Stimulated activated CD8-positive, alpha-beta memory T cell treated with anti-CD3 and anti-CD28 coated beads, Interleukin-7, amount 100 ng/mL, for 1 hour (primary cell): ENCODE measurements around the gene GIPC3.
A peak's percentile ranks its signal among the peaks of the same experiment; 100 is the strongest.

Experiments used
- DNase-seq, 2 donors: peaks; one replicate each; pipeline ENCODE4 v3.0.0-alpha.2; 2020; ENCODE audit warnings: low read depth in 2 of 2

Gene GIPC3

DNA sequence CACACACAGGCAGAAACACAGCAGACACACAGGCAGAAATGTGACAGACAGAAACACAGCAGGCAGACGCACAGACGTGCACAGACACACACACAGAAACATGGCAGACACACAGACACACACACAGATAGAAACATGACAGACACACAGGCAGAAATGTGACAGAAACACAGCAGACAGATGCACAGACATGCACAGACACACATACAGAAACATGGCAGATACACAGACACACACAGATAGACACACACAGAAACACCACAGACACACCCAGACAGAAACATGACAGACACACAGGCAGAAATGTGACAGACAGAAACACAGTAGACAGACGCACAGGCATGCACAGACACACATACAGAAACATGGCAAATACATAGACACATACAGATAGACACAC, 20.1 kb downstream of the GIPC3 start:
- DNase-seq, result no peak

GRCh38 chr19:3605770-3606169, 20.5 kb downstream of the GIPC3 start:
- DNase-seq, result no peak

DNA sequence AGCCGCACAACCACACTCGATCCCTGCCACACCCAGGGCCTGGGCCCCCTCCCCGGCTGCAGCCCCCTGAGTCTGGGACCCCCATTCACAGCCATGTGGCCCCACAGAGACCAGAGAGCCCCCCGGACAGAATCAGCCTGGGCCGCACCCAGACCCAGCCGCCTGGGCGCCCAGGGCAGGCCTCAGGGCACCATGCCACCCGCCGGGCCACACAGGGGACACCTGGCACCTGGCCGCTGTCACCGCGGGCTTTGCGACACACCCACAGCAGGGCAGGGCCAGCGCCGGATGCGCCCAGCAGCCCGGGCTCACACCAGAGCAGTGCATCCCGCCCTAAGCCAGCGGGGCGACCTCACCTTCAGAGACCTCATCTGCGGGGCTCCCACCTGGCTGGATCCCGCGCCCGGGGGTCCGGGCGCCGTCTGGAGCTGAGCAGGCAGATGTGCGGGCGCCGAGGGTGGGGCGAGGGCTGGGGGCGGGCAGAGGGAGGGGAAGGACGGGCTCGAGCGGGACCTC, 21.0 kb downstream of the GIPC3 start:
- no peak for DNase-seq

DNA sequence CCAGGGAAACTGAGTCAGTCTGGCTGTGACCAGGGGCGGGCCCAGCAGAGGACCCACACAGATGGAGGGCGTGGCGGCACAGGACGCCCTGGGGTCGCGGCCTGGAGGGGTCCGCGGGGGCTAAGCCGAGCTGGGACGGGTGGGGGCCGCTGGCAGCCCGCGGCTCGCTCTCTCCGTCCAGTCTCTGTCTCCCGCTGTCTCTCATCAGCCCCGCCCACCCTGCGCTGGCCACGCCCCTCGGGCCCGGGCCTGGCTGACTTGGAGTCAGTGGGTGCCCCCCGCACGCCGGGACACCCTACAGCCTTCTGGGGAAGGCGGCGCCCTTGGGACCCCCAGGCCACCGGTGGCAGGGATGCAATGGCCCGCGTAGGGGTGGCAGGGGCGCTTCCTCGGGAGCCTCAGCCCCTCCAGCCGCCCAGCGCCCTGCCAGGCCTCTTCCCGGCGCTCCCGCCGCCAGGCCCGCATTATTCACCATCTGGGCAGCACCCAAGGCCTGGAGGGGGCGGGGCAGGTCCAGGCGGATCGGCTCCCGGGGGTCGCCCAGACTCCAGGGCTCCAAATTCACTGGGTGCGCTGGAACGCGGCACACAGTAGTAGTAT, 21.5 kb downstream of the GIPC3 start, which contains the start of gene TBXA2R:
TBXA2R (minus strand) TSS at position 186 of the 600 bp plus-strand sequence. CDS start 6,241 bp downstream, outside the sequence.
- peak; percentile 37 to 38 for DNase-seq

- DNase-seq, result no peak
Observed at GRCh38 chr19:3607303-3608078, 22.2 kb downstream of the GIPC3 start.

DNA sequence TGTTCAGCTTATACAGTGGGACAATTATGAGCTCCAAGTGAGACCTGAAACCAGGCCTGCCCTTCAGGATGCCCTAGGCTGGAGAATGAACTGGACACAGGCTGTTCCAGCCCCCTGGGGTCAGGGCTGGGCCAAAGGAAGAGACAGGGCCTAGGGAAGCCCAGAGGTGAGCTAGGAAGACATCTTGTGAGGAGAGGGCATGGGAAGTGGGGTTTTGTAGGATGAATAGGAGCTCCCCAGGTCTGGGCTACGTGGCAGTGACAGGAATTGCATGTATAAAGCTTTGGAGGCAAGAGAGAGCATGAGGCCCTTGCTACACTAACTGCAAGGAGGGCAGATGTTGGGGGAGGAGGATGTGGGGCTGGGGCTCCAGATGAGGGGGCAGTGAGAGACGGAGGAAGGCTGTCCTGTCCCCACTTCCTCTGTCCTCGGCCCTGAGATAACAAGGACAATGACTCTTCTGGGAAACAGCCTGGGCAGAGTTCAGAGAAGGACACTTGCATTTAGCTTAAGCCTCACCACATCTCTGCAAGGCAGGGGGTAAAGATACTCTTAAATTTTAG, 22.9 kb downstream of the GIPC3 start:
- DNase-seq, result no peak

GRCh38 chr19:3608750-3609322, 23.6 kb downstream of the GIPC3 start:
- DNase-seq, result no peak

DNA sequence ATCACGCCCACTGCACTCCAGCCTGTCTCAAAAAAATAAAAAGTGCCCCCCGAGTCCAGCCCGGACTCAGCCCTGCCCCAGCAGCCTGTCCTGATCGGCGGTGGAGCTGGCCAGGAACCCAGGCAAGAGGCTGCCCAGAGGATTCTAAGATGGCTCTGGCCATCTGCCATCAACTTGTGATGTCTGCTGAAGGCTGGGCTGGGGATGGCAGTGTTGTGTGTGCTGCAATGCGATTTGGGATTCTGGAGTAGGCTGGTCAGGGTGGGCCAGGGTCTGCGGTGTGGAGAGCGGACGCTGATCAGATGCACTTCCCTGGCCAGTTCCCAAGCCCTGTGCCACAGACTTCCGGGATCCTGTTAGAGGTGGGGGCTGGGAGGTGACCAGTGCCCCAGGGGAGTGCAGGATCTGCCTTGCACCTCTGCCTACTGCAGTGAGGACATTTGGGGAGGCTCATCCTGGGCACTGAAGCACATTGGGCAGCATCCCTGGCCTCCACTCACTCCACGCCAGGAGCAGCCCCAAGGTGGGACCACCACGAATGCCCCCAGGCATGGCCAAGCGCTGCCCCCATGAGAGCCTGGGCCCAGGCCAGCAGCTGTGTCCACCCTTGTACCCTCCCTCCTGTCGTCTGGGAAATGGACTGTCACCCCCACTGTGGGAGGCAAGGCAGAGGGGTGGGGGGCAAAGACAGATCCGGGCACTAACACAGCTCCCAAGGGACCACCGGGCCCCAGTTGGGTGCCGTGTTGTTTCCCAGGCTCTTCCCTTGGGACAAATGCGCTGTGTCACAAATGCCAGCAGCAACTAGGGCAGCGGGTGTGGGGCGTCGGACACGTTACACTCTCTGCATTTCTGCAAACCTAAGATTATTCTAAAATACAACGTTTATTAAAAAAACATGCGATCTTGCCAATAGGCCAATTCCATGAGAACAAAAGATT, 24.8 kb downstream of the GIPC3 start:
- no peak for DNase-seq

GRCh38 chr19:3610745-3611717, 25.8 kb downstream of the GIPC3 start:
- no peak for DNase-seq

DNA sequence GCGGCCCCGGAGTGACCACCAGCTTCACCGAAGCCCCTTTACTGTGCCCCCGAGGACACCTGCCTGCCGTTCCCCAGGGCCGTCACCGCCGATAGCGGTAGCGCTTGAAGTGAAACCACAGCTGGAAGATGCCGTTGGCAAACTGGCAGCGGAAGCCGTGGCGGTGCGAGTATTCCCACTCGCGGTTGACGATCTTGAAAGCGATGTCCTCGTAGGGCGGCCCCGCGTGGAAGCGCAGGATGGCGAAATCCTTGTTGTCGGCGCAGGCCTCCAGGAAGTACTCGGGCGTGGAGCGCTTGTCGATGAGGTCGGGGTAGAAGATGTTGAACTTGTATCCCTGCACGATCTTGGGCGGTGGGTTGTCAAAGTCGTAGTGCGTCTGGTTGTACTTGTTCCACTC, 26.6 kb downstream of the GIPC3 start:
- DNase-seq, result no peak

DNA sequence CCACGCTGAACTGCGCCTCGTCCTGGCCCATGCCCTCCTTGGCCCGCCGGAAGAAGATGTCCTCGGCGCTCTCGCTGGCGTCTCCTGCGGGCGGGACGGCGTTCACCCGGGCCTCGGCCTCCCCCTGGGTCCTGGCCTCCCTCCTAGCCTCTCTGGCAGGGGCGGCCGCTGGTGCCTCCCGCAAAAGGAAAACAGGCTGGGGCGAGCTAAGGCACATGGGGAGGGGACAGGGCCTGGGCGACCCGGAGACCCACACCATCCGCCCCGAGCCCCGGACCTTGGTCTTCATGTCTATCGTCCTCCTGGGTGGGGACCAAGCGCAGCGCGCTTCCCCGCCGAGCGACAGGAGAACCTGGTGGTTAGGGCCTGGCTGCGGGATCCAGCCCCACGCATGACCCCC, 27.1 kb downstream of the GIPC3 start:
- DNase-seq, result no peak

GRCh38 chr19:3612901-3613741, 27.8 kb downstream of the GIPC3 start:
- no peak for DNase-seq

GRCh38 chr19:3613818-3614661, 28.8 kb downstream of the GIPC3 start:
- DNase-seq, result no peak

- DNase-seq, result no peak
Observed at GRCh38 chr19:3614858-3615505, 29.7 kb downstream of the GIPC3 start.

DNA sequence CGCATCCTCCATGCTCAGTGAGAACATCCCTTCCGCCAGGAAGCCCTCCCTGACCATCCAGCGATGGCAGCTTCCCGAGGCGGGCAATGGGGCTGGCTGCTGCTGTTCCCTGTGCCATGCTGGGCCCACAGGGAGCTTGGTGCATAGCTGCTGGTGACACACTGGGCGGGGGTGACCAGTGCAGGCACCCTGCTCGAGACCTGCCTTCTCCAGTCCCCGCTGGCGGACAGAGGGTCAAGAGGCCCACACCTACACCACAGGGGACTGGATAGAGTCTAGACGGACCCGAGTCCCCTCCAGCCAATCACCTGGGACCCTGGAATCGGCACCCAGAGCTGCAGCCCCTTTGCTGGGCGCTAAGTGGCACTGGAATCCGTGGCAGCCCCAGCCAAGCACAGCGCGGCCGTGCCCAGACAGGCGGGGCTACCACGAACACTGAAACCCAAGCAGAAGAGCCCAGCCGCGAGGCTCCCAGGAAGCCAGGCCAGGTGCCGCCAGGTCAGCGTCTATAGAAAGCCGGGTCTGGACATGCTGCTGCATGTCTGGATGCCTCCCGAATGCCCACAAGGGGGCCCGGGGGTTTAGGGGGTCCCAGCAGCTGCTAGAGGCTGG, 30.4 kb downstream of the GIPC3 start:
- DNase-seq, result no peak

GRCh38 chr19:3617463-3617862, 32.2 kb downstream of the GIPC3 start:
- DNase-seq, result no peak

GRCh38 chr19:3618144-3618810, 33.0 kb downstream of the GIPC3 start:
- DNase-seq, result peak in 1 of 2 donors; percentile 38
